Measurements from ENCODE around the gene ANXA8. TPM values are rescaled to one million over a fixed set of nuclear protein-coding genes. Genes with fewer than 3 reads are reported as not detected.
A peak's percentile ranks its signal among the peaks of the same experiment; 100 is the strongest.

The ANXA8 gene
- polyA plus RNA-seq, 4 donors: 0.07 to 3.4 (median 0.45) TPM

- FAIRE-seq: no peak
Observed at GRCh38 chr10:47438857-47439474, 44.9 kb downstream of the ANXA8 start.

GRCh38 chr10:47435081-47435480 lies 48.8 kb downstream of the ANXA8 start:
- H3K27me3 ChIP-seq (ENCODE audit: control insufficient read depth in 3 of 3, insufficient read depth in 3 of 3, low read length in 3 of 3): no peaks in the 10 kb centered on the region
- peaks cover 0 to 3% of the 10 kb centered on the region in 2 donors for H3K9me3 ChIP-seq (ENCODE audit: control insufficient read depth in 2 of 2, insufficient read depth in 1 of 2, low read depth in 1 of 2, low read length in 1 of 2)
- H3K4me1 ChIP-seq (ENCODE audit: control insufficient read depth in 3 of 3, insufficient read depth in 2 of 3, low read depth in 1 of 3, low read length in 2 of 3): no peaks in the 10 kb centered on the region
- H3K27ac ChIP-seq (ENCODE audit: low read depth in 1 of 3, low read length in 2 of 3): no peak overlapping the region
- no peak for FAIRE-seq
- no peak for DNase-seq
- H3K36me3 ChIP-seq (ENCODE audit: control insufficient read depth in 3 of 3, insufficient read depth in 2 of 3, low read depth in 1 of 3, low read length in 3 of 3): no peaks in the 10 kb centered on the region
- no peak overlapping the region for H3K4me3 ChIP-seq (ENCODE audit: low read depth in 1 of 3, low read length in 3 of 3)

More at GRCh38 chr10:47438857-47439474, 44.9 kb downstream of the ANXA8 start:
- Histone ChIP-seq H3K4me1 (ENCODE audit: control insufficient read depth in 3 of 3, insufficient read depth in 2 of 3, low read depth in 1 of 3, low read length in 2 of 3) (no peaks in the 10 kb centered on the region), H3K27ac (ENCODE audit: low read depth in 1 of 3, low read length in 2 of 3) (no peak overlapping the region), H3K36me3 (ENCODE audit: control insufficient read depth in 3 of 3, insufficient read depth in 2 of 3, low read depth in 1 of 3, low read length in 3 of 3) (no peaks in the 10 kb centered on the region), H3K4me3 (ENCODE audit: low read depth in 1 of 3, low read length in 3 of 3) (no peak overlapping the region), H3K27me3 (ENCODE audit: control insufficient read depth in 3 of 3, insufficient read depth in 3 of 3, low read length in 3 of 3) (peaks cover 0 to 2% (median 0%) of the 10 kb centered on the region in 3 donors), H3K9me3 (ENCODE audit: control insufficient read depth in 2 of 2, insufficient read depth in 1 of 2, low read depth in 1 of 2, low read length in 1 of 2) (peaks cover 0 to 4% of the 10 kb centered on the region in 2 donors)
- peak; percentile 68 to 85 for DNase-seq
- WGBS, 3 donors: 28 to 55% (median 44%) methylated on average over 6 of the region's 6 CpGs

- Histone ChIP-seq H3K9me3 (ENCODE audit: control insufficient read depth in 2 of 2, insufficient read depth in 1 of 2, low read depth in 1 of 2, low read length in 1 of 2) (no peaks in the 10 kb centered on the region), H3K27ac (ENCODE audit: low read depth in 1 of 3, low read length in 2 of 3) (no peak overlapping the region), H3K4me3 (ENCODE audit: low read depth in 1 of 3, low read length in 3 of 3) (no peak overlapping the region), H3K36me3 (ENCODE audit: control insufficient read depth in 3 of 3, insufficient read depth in 2 of 3, low read depth in 1 of 3, low read length in 3 of 3) (no peaks in the 10 kb centered on the region), H3K27me3 (ENCODE audit: control insufficient read depth in 3 of 3, insufficient read depth in 3 of 3, low read length in 3 of 3) (no peaks in the 10 kb centered on the region), H3K4me1 (ENCODE audit: control insufficient read depth in 3 of 3, insufficient read depth in 2 of 3, low read depth in 1 of 3, low read length in 2 of 3) (no peaks in the 10 kb centered on the region)
- DNase-seq (no peak), FAIRE-seq (no peak)
- WGBS, 3 donors: 81 to 86% (median 86%) methylated on average over 4 of the region's 4 CpGs
Observed at GRCh38 chr10:47425813-47426419, 58.0 kb downstream of the ANXA8 start.

- Histone ChIP-seq H3K36me3 (ENCODE audit: control insufficient read depth in 3 of 3, insufficient read depth in 2 of 3, low read depth in 1 of 3, low read length in 3 of 3) (no peaks in the 10 kb centered on the region), H3K27me3 (ENCODE audit: control insufficient read depth in 3 of 3, insufficient read depth in 3 of 3, low read length in 3 of 3) (no peaks in the 10 kb centered on the region), H3K4me1 (ENCODE audit: control insufficient read depth in 3 of 3, insufficient read depth in 2 of 3, low read depth in 1 of 3, low read length in 2 of 3) (no peaks in the 10 kb centered on the region), H3K4me3 (ENCODE audit: low read depth in 1 of 3, low read length in 3 of 3) (no peak overlapping the region), H3K27ac (ENCODE audit: low read depth in 1 of 3, low read length in 2 of 3) (no peak overlapping the region), H3K9me3 (ENCODE audit: control insufficient read depth in 2 of 2, insufficient read depth in 1 of 2, low read depth in 1 of 2, low read length in 1 of 2) (no peaks in the 10 kb centered on the region)
- WGBS, 3 donors: 64 to 75% (median 71%) methylated on average over 8 of the region's 8 CpGs
- FAIRE-seq: no peak
- DNase-seq: no peak
Observed at GRCh38 chr10:47424231-47424630, 59.7 kb downstream of the ANXA8 start.

- FAIRE-seq (no peak), DNase-seq (no peak)
- H3K36me3 ChIP-seq (ENCODE audit: control insufficient read depth in 3 of 3, insufficient read depth in 2 of 3, low read depth in 1 of 3, low read length in 3 of 3): no peaks in the 10 kb centered on the region
- no peak overlapping the region for H3K27ac ChIP-seq (ENCODE audit: low read depth in 1 of 3, low read length in 2 of 3)
- H3K4me1 ChIP-seq (ENCODE audit: control insufficient read depth in 3 of 3, insufficient read depth in 2 of 3, low read depth in 1 of 3, low read length in 2 of 3): no peaks in the 10 kb centered on the region
- 80 to 81% (median 80%) methylated on average over 4 of the region's 4 CpGs for WGBS, 3 donors
- H3K4me3 ChIP-seq (ENCODE audit: low read depth in 1 of 3, low read length in 3 of 3): no peak overlapping the region
- no peaks in the 10 kb centered on the region for H3K9me3 ChIP-seq (ENCODE audit: control insufficient read depth in 2 of 2, insufficient read depth in 1 of 2, low read depth in 1 of 2, low read length in 1 of 2)
- H3K27me3 ChIP-seq (ENCODE audit: control insufficient read depth in 3 of 3, insufficient read depth in 3 of 3, low read length in 3 of 3): no peaks in the 10 kb centered on the region
Observed at GRCh38 chr10:47423476-47423875, 60.4 kb downstream of the ANXA8 start.

GRCh38 chr10:47421057-47421952 lies 62.6 kb downstream of the ANXA8 start:
- no peak overlapping the region for H3K27ac ChIP-seq (ENCODE audit: low read depth in 1 of 3, low read length in 2 of 3)

GRCh38 chr10:47420305-47421056 lies 63.4 kb downstream of the ANXA8 start:
- DNase-seq (no peak), FAIRE-seq (no peak)
- no peak overlapping the region for H3K4me3 ChIP-seq (ENCODE audit: low read depth in 1 of 3, low read length in 3 of 3)
- no peaks in the 10 kb centered on the region for H3K9me3 ChIP-seq (ENCODE audit: control insufficient read depth in 2 of 2, insufficient read depth in 1 of 2, low read depth in 1 of 2, low read length in 1 of 2)
- H3K27ac ChIP-seq (ENCODE audit: low read depth in 1 of 3, low read length in 2 of 3): no peak overlapping the region
- no peaks in the 10 kb centered on the region for H3K27me3 ChIP-seq (ENCODE audit: control insufficient read depth in 3 of 3, insufficient read depth in 3 of 3, low read length in 3 of 3)
- WGBS, 3 donors: 85 to 89% (median 87%) methylated on average over 14 of the region's 14 CpGs
- H3K36me3 ChIP-seq (ENCODE audit: control insufficient read depth in 3 of 3, insufficient read depth in 2 of 3, low read depth in 1 of 3, low read length in 3 of 3): no peaks in the 10 kb centered on the region
- no peaks in the 10 kb centered on the region for H3K4me1 ChIP-seq (ENCODE audit: control insufficient read depth in 3 of 3, insufficient read depth in 2 of 3, low read depth in 1 of 3, low read length in 2 of 3)

More at GRCh38 chr10:47421057-47421952, 62.6 kb downstream of the ANXA8 start:
- no peaks in the 10 kb centered on the region for H3K9me3 ChIP-seq (ENCODE audit: control insufficient read depth in 2 of 2, insufficient read depth in 1 of 2, low read depth in 1 of 2, low read length in 1 of 2)
- FAIRE-seq: no peak
- DNase-seq: no peak
- WGBS, 3 donors: 85 to 90% (median 88%) methylated on average over 7 of the region's 7 CpGs
- H3K36me3 ChIP-seq (ENCODE audit: control insufficient read depth in 3 of 3, insufficient read depth in 2 of 3, low read depth in 1 of 3, low read length in 3 of 3): no peaks in the 10 kb centered on the region
- H3K27me3 ChIP-seq (ENCODE audit: control insufficient read depth in 3 of 3, insufficient read depth in 3 of 3, low read length in 3 of 3): no peaks in the 10 kb centered on the region
- H3K4me3 ChIP-seq (ENCODE audit: low read depth in 1 of 3, low read length in 3 of 3): no peak overlapping the region
- H3K4me1 ChIP-seq (ENCODE audit: control insufficient read depth in 3 of 3, insufficient read depth in 2 of 3, low read depth in 1 of 3, low read length in 2 of 3): no peaks in the 10 kb centered on the region

- no peaks in the 10 kb centered on the region for H3K27me3 ChIP-seq (ENCODE audit: control insufficient read depth in 3 of 3, insufficient read depth in 3 of 3, low read length in 3 of 3)
- DNase-seq (no peak), FAIRE-seq (no peak)
- H3K4me3 ChIP-seq (ENCODE audit: low read depth in 1 of 3, low read length in 3 of 3): no peak overlapping the region
- 83 to 100% (median 84%) methylated on average over 2 of the region's 2 CpGs for WGBS, 3 donors
- H3K36me3 ChIP-seq (ENCODE audit: control insufficient read depth in 3 of 3, insufficient read depth in 2 of 3, low read depth in 1 of 3, low read length in 3 of 3): no peaks in the 10 kb centered on the region
- H3K27ac ChIP-seq (ENCODE audit: low read depth in 1 of 3, low read length in 2 of 3): no peak overlapping the region
- no peaks in the 10 kb centered on the region for H3K9me3 ChIP-seq (ENCODE audit: control insufficient read depth in 2 of 2, insufficient read depth in 1 of 2, low read depth in 1 of 2, low read length in 1 of 2)
- no peaks in the 10 kb centered on the region for H3K4me1 ChIP-seq (ENCODE audit: control insufficient read depth in 3 of 3, insufficient read depth in 2 of 3, low read depth in 1 of 3, low read length in 2 of 3)
Observed at GRCh38 chr10:47419421-47419820, 64.5 kb downstream of the ANXA8 start.
